Choroid plexus epithelial cell (primary cell): ENCODE data around the gene HSPB8.

Source experiments
- DNase-seq: peaks from one replicate; pipeline ENCODE4 v3.0.0-alpha.2; 2010; ENCODE audit warnings: low read depth
- H3K4me3 ChIP-seq: 2 replicates; pipeline ENCODE4 v1.5.1; 2011; ENCODE audit warnings: low read depth, mild to moderate bottlenecking, control low read depth, low read length, moderate library complexity
- CTCF ChIP-seq: conservative IDR thresholded peaks from 2 replicates; pipeline ENCODE4 v1.5.1; 2011; ENCODE audit warnings: low read depth, mild to moderate bottlenecking, control low read depth, inconsistent platforms, low read length, moderate library complexity

Gene HSPB8

GRCh38 chr12:119169150-119169549 lies 9.6 kb upstream of the HSPB8 start:
- H3K4me3 ChIP-seq: no peak overlapping the region
- DNase-seq: no peak
- TF ChIP-seq CTCF: no peak

- no peak overlapping the region for H3K4me3 ChIP-seq
- no peak for DNase-seq
- no peak for TF ChIP-seq CTCF
These were observed 7.4 kb upstream of the HSPB8 start for GRCh38 chr12:119171291-119171690.

GRCh38 chr12:119171691-119172425 lies 6.9 kb upstream of the HSPB8 start:
- TF ChIP-seq CTCF: no peak
- no peak overlapping the region for H3K4me3 ChIP-seq
- DNase-seq: no peak

- no peak for DNase-seq
- H3K4me3 ChIP-seq: no peak overlapping the region
- TF ChIP-seq CTCF: no peak
These were observed 3.6 kb upstream of the HSPB8 start for GRCh38 chr12:119175081-119175480.

GRCh38 chr12:119176267-119177055 lies 2.3 kb upstream of the HSPB8 start:
- DNase-seq: peak; percentile 76
- no peak for TF ChIP-seq CTCF
- peak overlapping the region; percentile 28 for H3K4me3 ChIP-seq

- no peak overlapping the region for H3K4me3 ChIP-seq
- TF ChIP-seq CTCF: no peak
- no peak for DNase-seq
These were observed 1.7 kb upstream of the HSPB8 start for GRCh38 chr12:119177056-119177325.
